ENCODE measurements around the gene ROBO1. TPM values are rescaled to one million over a fixed set of nuclear protein-coding genes. Genes with fewer than 3 reads are reported as not detected.

The ROBO1 gene
- total RNA-seq, 1 donor from 2014 or later = 78.0 TPM

DNA sequence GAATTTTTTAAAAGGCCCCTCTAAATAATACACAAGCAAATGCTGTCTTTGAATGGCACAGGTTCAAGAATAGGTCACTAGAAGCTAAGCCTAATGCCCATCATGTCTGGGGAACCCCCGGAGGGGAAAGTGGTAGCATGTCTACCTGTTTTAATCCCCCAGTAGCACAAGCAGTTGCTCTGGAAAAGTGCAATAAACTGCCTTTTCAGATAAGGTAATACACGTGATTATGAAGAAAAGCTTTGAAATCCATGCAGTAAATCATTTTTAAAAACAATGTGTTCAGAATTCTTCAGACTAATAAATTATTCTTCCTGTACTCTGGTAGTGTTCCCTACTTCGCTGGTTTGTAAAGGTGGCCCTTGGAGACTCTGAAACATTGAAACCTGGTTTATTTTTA, 922.2 kb downstream of the ROBO1 start:
- Mint-ChIP-seq H3K4me3 (ENCODE audit: low read depth) (no peak overlapping the region), H3K27ac (peak overlapping the region; percentile 81), H3K4me1 (ENCODE audit: low read depth) (peaks cover 51% of the 10 kb centered on the region)

GRCh38 chr3:78844307-78844706, 923.5 kb downstream of the ROBO1 start:
- Mint-ChIP-seq H3K27ac (peak overlapping the region; percentile 93), H3K27me3 (no peaks in the 10 kb centered on the region), H3K36me3 (ENCODE audit: insufficient read depth) (no peaks in the 10 kb centered on the region), H3K4me3 (ENCODE audit: low read depth) (peak overlapping the region; percentile 19), H3K4me1 (ENCODE audit: low read depth) (peaks cover 52% of the 10 kb centered on the region), H3K9me3 (ENCODE audit: low read depth) (no peaks in the 10 kb centered on the region)
- no peak for TF ChIP-seq CTCF (IDR thresholded peaks at IDR 0.05; ENCODE audit: unreplicated experiment)
- no peak for DNase-seq (ENCODE audit: low spot score, unreplicated experiment)

More for the DNA sequence above, 922.2 kb downstream of the ROBO1 start:
- Mint-ChIP-seq H3K36me3 (ENCODE audit: insufficient read depth) (no peaks in the 10 kb centered on the region), H3K27me3 (no peaks in the 10 kb centered on the region), H3K9me3 (ENCODE audit: low read depth) (no peaks in the 10 kb centered on the region)
- no peak for TF ChIP-seq CTCF (IDR thresholded peaks at IDR 0.05; ENCODE audit: unreplicated experiment)
- no peak for DNase-seq (ENCODE audit: low spot score, unreplicated experiment)

DNA sequence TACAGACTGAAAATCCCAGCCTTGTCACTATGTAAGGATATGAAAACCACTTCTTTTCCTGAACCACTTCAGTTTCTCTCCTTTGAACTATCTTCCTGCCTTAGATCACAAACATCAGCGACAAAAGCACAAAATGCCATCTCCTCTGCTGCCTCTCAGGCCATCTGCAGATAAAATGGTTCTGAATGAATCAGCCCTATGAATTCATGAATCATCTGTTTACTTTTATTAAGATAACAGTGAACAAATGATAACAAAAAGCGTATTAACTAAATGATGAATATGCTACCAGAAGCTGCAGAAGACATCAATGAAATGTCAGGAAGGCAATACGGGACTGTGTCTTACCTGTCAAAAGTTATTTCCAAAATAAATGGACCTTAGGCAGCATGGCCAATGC, 928.1 kb downstream of the ROBO1 start:
- TF ChIP-seq CTCF (IDR thresholded peaks at IDR 0.05; ENCODE audit: unreplicated experiment) = no peak
- Mint-ChIP-seq H3K36me3 (ENCODE audit: insufficient read depth) (peaks cover 4% of the 10 kb centered on the region), H3K27ac (no peak overlapping the region), H3K27me3 (no peaks in the 10 kb centered on the region), H3K4me1 (ENCODE audit: low read depth) (peaks cover 28% of the 10 kb centered on the region), H3K9me3 (ENCODE audit: low read depth) (peaks cover 5% of the 10 kb centered on the region), H3K4me3 (ENCODE audit: low read depth) (no peak overlapping the region)
- no peak for DNase-seq (ENCODE audit: low spot score, unreplicated experiment)

- Mint-ChIP-seq H3K4me1 (ENCODE audit: low read depth) (peaks cover 16% of the 10 kb centered on the region), H3K9me3 (ENCODE audit: low read depth) (peaks cover 5% of the 10 kb centered on the region), H3K36me3 (ENCODE audit: insufficient read depth) (peaks cover 4% of the 10 kb centered on the region), H3K27me3 (no peaks in the 10 kb centered on the region), H3K4me3 (ENCODE audit: low read depth) (no peak overlapping the region), H3K27ac (peak overlapping the region; percentile 43)
- no peak for TF ChIP-seq CTCF (IDR thresholded peaks at IDR 0.05; ENCODE audit: unreplicated experiment)
- DNase-seq (ENCODE audit: low spot score, unreplicated experiment) = no peak
Measured at GRCh38 chr3:78838362-78838761, 929.4 kb downstream of the ROBO1 start.

- no peak for TF ChIP-seq CTCF (IDR thresholded peaks at IDR 0.05; ENCODE audit: unreplicated experiment)
- Mint-ChIP-seq H3K4me3 (ENCODE audit: low read depth) (no peak overlapping the region), H3K36me3 (ENCODE audit: insufficient read depth) (peaks cover 4% of the 10 kb centered on the region), H3K9me3 (ENCODE audit: low read depth) (peaks cover 8% of the 10 kb centered on the region), H3K4me1 (ENCODE audit: low read depth) (peaks cover 12% of the 10 kb centered on the region), H3K27ac (no peak overlapping the region), H3K27me3 (no peaks in the 10 kb centered on the region)
- no peak for DNase-seq (ENCODE audit: low spot score, unreplicated experiment)
Measured at GRCh38 chr3:78834910-78835309, 932.9 kb downstream of the ROBO1 start.
